ENCODE data around the gene TACR2.

Gene TACR2

GRCh38 chr10:69419096-69419743 is 2.5 kb upstream of the TACR2 start:
- no peak overlapping the region for H3K4me3 ChIP-seq (ENCODE audit: low read depth, low read length)
- TF ChIP-seq CTCF (IDR thresholded peaks at IDR 0.05; ENCODE audit: borderline replicate concordance, insufficient read depth, low read depth, low read length), result no peak

- no peak overlapping the region for H3K4me3 ChIP-seq (ENCODE audit: low read depth, low read length)
These were observed 1.5 kb upstream of the TACR2 start for GRCh38 chr10:69418052-69418752.

GRCh38 chr10:69417542-69417941 is 824 bp upstream of the TACR2 start:
- no peak overlapping the region for H3K4me3 ChIP-seq (ENCODE audit: low read depth, low read length)
- no peak for TF ChIP-seq CTCF (IDR thresholded peaks at IDR 0.05; ENCODE audit: borderline replicate concordance, insufficient read depth, low read depth, low read length)

More at GRCh38 chr10:69418052-69418752, 1.5 kb upstream of the TACR2 start:
- TF ChIP-seq CTCF (IDR thresholded peaks at IDR 0.05; ENCODE audit: borderline replicate concordance, insufficient read depth, low read depth, low read length), result no peak

- no peak overlapping the region for H3K4me3 ChIP-seq (ENCODE audit: low read depth, low read length)
- TF ChIP-seq CTCF (IDR thresholded peaks at IDR 0.05; ENCODE audit: borderline replicate concordance, insufficient read depth, low read depth, low read length), result no peak
These were observed 767 bp downstream of the TACR2 start for GRCh38 chr10:69415951-69416350.

GRCh38 chr10:69415049-69415448 is 1.7 kb downstream of the TACR2 start:
- no peak for TF ChIP-seq CTCF (IDR thresholded peaks at IDR 0.05; ENCODE audit: borderline replicate concordance, insufficient read depth, low read depth, low read length)
- no peak overlapping the region for H3K4me3 ChIP-seq (ENCODE audit: low read depth, low read length)

GRCh38 chr10:69414036-69415018 is 2.4 kb downstream of the TACR2 start:
- H3K4me3 ChIP-seq (ENCODE audit: low read depth, low read length), result no peak overlapping the region
- TF ChIP-seq CTCF (IDR thresholded peaks at IDR 0.05; ENCODE audit: borderline replicate concordance, insufficient read depth, low read depth, low read length), result no peak
